NB4 (cell line): ENCODE results near the gene STAU1.

Source experiments
- CTCF ChIP-seq: IDR thresholded peaks from one replicate; pipeline ENCODE4 v1.5.1; 2012; ENCODE audit warnings: low read depth, low read length
- MYC ChIP-seq: IDR thresholded peaks from 2 replicates; pipeline ENCODE4 v1.6.1; 2011; ENCODE audit warnings: low read depth, low read length
- POLR2A ChIP-seq: IDR thresholded peaks from 2 replicates; pipeline ENCODE4 v1.6.1; 2011; ENCODE audit warnings: mild to moderate bottlenecking; ENCODE audit not compliant: insufficient read length; ENCODE audit errors: extremely low read depth

DNA sequence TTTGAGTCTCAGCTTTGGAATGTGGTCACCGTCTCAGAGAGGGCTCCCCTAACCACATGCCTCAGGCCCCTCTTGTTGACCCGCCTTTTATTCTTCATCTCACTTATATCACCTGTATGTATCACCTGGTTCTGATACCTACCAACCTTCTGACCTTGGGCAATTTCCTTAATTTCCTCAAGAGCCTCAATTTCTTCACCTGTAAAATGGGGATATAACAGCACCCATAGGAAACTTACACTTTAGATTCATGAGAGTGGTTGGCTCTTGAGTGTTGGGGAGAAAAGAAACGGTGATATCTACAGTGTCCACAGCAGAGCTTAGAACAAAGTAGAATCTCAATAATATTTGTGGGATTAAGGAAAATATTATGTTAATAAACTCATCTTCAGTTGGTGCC is 27.1 kb upstream of the STAU1 start:
- TF ChIP-seq POLR2A: no peak
- no peak for TF ChIP-seq CTCF
- TF ChIP-seq MYC: no peak
